H1 (cell line): ENCODE measurements around the gene OSBPL9. TPM values are rescaled to one million over a fixed set of nuclear protein-coding genes. Genes with fewer than 3 reads are reported as not detected.

ENCODE experiments used
- RAD21 ChIP-seq, 2 experiments: IDR thresholded peaks in 1 of 2; conservative IDR thresholded peaks in 1 of 2; 2 replicates each; pipeline ENCODE4 v1.6.1; 2011; ENCODE audit warnings: low read depth in 2 of 2, low read length in 2 of 2, improper control_type of control experiment in 1 of 2, inconsistent platforms in 1 of 2, mild to moderate bottlenecking in 1 of 2, moderate library complexity in 1 of 2
- SIX5 ChIP-seq: IDR thresholded peaks from 2 replicates; pipeline ENCODE4 v1.6.1; 2011; ENCODE audit warnings: mild to moderate bottlenecking, low read depth, low read length
- TAF1 ChIP-seq: IDR thresholded peaks from 2 replicates; pipeline ENCODE4 v1.6.1; 2011; ENCODE audit warnings: mild to moderate bottlenecking, low read depth, low read length
- polyA plus RNA-seq, 7 experiments: library from polyadenylated mRNA; depleted of rRNA in 3 of 7; stranded (reverse) in 5 of 7; unstranded in 2 of 7; fragments of >200 nt in 5 of 7; fragments of 200-250 nt in 2 of 7; gene quantifications; 1 replicate in 5 of 7; 2 replicates in 1 of 7; 4 replicates in 1 of 7; pipeline versions ENCODE4 v1.2.1 to v1.2.3, GENCODE V29; 2011 to 2013; ENCODE audit warnings: missing spikeins in 2 of 7, mixed read lengths in 2 of 7
- total RNA-seq: library from RNA; stranded (reverse); fragmentation: NEBNext Ultra II Directional; extraction: Animal tissue kit (Norgen Biotek cat#: 25700); gene quantifications from 2 replicates; pipeline ENCODE4 v1.2.1, GENCODE V29; 2021

The OSBPL9 gene
- total and polyA plus RNA-seq, 2 of the 8 experiments (the other 6 are each of a cell fraction or from before 2014, with no cell fraction given): 58.2 to 71.6 TPM

DNA sequence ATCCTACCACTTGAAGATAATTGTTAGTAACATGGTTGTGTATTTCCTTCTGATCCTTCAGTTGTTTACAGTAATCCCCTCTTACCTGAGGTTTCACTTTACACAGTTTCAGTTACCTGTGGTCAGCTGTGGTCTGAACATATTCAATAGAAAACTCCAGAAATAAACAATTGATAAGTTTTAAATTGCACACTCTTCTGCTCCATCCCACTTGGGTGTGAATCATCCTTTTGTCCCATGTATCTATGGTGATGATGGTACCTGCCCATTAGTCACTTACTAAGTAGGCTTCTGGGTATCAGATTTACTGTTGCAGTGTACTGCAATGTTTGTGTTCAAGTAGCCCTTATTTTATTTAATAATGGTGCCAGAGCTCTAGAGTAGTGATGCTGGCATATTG lies 62.5 kb downstream of the OSBPL9 start (continued):
- TF ChIP-seq RAD21 (IDR thresholded peaks at IDR 0.05 in 1 of 2, conservative IDR thresholded peaks at IDR 0.05 in 1 of 2; ENCODE audit: low read depth in 2 of 2, low read length in 2 of 2) (no peak), TAF1 (no peak), SIX5 (no peak)
